Colon (tissue), 2 donors: ENCODE data around the gene TP53TG5.
"Not testable (repeated sequence)": the region's sequence is repeated elsewhere in the genome, so short reads cannot be mapped to it uniquely, and the experiment has no call there.

Experiments used
- FAIRE-seq: peaks from 2 replicates; lab custom pipeline; 2012; peaks lifted over from hg19 to GRCh38; lab: Jason Lieb, UNC
- donor health status: control.
- donor health status: control.

The TP53TG5 gene

GRCh38 chr20:45366192-45366591 is 11.9 kb downstream of the TP53TG5 start:
- FAIRE-seq, result no peak

- FAIRE-seq, result no peak
These were observed 12.6 kb downstream of the TP53TG5 start for GRCh38 chr20:45365444-45365970.

GRCh38 chr20:45363611-45364492 is 14.3 kb downstream of the TP53TG5 start:
- no peak for FAIRE-seq

GRCh38 chr20:45362804-45363610 is 15.1 kb downstream of the TP53TG5 start, which contains the start of gene SYS1:
Gene SYS1, plus strand, starts transcription at chr20:45363156. Its CDS starts 376 bp downstream, at chr20:45363532.
- FAIRE-seq, result no peak

DNA sequence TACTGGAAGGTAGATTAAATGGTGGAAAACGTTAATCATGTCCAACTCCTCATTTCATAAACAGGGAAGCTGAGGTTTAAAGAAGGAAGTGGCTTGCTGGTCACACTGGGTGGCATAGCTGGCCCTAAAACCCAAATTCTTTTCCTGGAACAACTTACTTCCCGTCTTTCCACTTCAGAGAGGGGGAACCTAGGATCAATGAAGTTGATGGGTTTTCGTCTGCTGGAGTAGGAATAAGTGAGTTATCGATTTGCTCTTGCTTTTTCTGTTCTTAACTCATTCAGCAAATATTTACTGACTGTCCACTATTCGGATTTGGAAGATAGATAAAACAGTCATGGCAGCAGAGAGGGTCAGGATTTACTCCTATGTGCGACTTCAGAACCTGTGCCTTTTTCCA is 16.3 kb downstream of the TP53TG5 start:
- no peak for FAIRE-seq

- no peak for FAIRE-seq
These were observed 18.5 kb downstream of the TP53TG5 start for GRCh38 chr20:45359406-45360148.

GRCh38 chr20:45359069-45359405 is 19.1 kb downstream of the TP53TG5 start:
- no peak for FAIRE-seq

- FAIRE-seq, result no peak
These were observed 19.6 kb downstream of the TP53TG5 start for GRCh38 chr20:45358282-45359068.

- no peak for FAIRE-seq
These were observed 22.7 kb downstream of the TP53TG5 start for GRCh38 chr20:45355209-45356084.

DNA sequence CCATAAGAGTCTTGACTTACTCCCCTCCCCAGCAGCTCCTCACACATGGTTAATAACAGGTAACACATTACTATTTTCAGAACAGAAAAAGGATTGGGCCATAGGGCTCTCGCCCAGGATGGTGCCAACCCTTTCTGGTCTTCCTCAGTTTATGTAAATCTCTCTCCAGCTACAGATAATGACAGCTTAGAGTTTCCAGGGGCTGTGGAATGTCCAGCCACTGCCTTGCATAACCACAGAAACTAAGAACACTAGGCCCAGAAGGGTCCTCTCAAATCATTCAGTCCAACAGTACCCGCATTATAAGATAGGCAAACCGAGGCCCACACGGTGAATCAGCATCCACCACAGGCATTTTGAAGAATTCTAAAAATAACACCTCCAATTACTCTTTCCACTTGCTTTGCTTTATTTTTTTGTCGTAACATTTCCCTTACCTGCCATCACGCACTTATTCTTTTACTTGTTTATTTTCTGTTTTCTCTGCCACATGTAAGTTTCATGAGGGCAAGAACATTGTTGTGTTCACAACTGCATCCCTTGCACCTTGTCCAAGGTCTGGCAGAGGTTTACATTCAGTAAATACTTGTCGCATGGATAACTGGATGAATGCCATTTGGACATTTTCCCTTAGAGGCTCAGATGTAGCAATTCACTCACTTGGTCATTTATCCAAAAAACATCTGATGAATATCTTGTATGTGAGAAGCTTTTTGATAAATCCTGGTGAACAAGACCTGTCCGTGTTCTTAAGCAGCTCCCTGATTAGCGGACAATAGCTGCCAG is 23.5 kb downstream of the TP53TG5 start:
- FAIRE-seq, result no peak

DNA sequence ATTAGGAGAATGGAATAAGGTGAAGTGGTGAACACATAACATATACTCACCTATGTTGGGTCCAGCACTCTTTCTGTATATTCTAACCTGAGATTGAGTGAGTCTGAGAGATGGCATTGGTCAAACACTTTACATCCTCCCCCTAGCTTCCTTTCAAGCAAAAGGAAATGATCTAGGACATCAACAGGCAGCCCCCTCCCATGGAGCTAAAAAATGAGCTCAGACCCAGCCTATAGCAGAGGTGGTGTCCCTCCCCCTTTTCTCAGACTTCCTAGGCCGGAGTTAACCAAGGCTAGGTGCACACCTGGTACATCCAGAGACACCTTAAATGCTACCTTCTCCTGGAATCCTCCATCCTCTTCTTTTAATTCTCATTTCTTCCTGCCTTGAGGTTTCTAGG is 24.4 kb downstream of the TP53TG5 start:
- no peak for FAIRE-seq

DNA sequence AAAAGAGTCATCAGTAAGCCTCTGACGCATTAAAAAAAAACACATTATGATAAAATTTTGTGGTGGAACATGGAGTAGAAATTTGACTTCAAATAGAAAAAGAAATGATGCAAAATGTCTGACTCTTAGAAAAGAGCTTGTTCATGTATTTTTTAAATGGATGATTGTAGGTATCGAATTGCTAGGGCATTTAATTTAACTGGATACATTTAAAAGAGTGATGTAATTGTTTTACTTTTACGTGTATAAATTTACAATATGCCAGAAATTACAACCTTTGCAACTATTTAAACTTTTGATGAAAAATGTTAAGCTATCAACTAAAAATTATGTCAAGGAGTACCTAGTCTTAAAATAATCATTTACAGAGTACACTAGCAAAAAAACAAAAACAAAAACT is 25.4 kb downstream of the TP53TG5 start:
- no peak for FAIRE-seq

DNA sequence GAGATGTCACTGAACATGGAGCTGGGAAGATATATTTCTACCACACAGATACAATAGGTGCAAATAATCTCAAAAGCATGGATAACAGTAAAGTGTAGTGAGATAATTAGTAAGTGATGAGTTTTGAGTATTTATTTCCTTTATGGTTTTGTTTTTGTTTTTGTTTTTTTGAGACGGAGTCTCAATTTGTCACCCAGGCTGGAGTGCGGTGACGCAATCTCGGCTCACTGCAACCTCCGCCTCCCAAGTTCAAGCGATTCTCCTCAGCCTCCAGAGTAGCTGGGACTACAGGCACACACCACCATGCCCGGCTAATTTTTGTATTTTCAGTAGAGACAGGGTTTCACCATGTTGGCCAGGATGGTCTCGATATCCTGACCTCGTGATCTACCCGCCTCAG is 27.3 kb downstream of the TP53TG5 start:
- FAIRE-seq, result not testable (repeated sequence)

DNA sequence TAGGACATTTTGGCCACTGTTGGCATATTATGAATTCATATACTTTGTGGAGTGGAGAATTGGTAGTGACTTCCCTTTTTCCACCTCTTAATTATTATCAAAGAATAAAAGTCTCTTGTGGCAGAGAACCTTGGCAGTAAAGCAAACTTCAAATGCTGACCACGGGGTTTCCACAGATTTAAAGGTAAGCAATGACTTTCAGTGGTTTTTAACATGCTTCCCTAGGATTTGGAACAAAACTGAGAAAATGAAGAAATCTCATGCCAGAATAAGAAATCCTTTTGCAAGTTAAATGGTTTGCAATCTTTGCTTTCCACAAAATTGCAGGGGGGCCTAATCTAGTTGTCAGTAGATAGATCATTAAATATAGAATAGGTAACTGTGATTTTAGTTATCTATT is 27.9 kb downstream of the TP53TG5 start:
- no peak for FAIRE-seq

GRCh38 chr20:45347936-45348778 is 30.0 kb downstream of the TP53TG5 start, which contains the start of gene SDC4:
Gene SDC4, minus strand, starts transcription at chr20:45348424. Its CDS starts 40 bp downstream, at chr20:45348384.
- no peak for FAIRE-seq

- FAIRE-seq, result no peak
These were observed 30.7 kb downstream of the TP53TG5 start for GRCh38 chr20:45347297-45347935.

DNA sequence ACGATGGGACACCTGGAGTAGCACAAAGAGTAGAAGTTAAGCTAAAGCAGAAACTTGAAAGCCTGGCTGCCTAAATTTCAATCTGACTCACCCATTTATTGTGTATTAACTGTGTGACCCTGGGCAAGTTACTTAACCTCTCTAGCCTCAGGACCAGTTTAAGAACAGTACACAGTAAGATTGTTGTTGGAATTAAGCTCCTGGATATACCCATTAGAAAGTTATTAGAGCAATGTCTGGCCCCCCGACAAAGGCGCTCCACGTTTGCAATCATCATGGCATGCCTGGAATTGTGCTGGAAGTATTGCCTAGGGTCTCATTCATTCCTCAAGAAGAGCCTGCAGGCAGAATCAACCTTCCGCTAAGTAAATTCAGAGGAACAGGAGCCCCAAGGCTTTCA is 31.3 kb downstream of the TP53TG5 start:
- no peak for FAIRE-seq

DNA sequence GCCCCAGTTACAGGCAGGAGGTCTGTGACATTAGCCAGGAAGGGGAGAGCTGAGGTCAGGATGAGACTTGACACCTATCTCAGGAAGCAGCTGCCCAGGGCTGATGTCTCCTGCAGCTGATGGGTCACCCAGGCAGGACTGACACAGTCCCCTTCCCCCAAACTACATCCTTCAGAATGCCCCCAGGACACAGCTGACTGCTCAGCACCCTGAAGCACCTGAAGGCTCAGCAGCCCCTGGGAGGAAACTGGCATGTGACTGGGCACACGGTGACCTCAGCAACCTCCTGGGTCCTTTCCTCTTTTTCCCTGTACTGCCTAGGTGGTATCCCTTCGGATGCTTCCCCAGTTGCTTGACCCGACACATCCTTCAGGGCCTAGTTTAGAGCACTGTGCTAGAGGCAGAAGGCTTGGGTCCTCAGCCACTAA is 31.8 kb downstream of the TP53TG5 start:
- no peak for FAIRE-seq
